ENCODE measurements around the gene BEND7. TPM values are rescaled to one million over a fixed set of nuclear protein-coding genes. Genes with fewer than 3 reads are reported as not detected.

Gene BEND7
- total and polyA plus RNA-seq, 2 donors (not counting 3 experiments of a cell fraction or from before 2014, with no cell fraction given) = 7.3 to 31.7 TPM

GRCh38 chr10:13395540-13395939 is 133.3 kb downstream of the BEND7 start:
- Histone ChIP-seq H3K9me1 (replicated peaks; ENCODE audit: control insufficient read depth, extremely low read depth, insufficient read depth, low read length) (no peaks in the 10 kb centered on the region), H3K79me2 (ENCODE audit: control insufficient read depth, insufficient read depth, low read length) (no peaks in the 10 kb centered on the region), H3K4me2 (ENCODE audit: insufficient read depth, low read length) (no peak overlapping the region), H3K9ac (replicated peaks; ENCODE audit: extremely low read depth, insufficient read depth, low read length) (no peak overlapping the region), H3K4me3 (replicated peaks in 1 of 3; ENCODE audit: insufficient read depth in 1 of 3, low read depth in 1 of 3, low read length in 3 of 3) (no peak overlapping the region), H2AFZ (ENCODE audit: low read depth, low read length) (no peak overlapping the region), H3K4me1 (ENCODE audit: control insufficient read depth, extremely low read depth, insufficient read depth, low read length) (peaks cover 2% of the 10 kb centered on the region), H3K27me3 (ENCODE audit: control insufficient read depth in 2 of 2, insufficient read depth in 2 of 2, low read length in 2 of 2) (peaks cover 7 to 10% of the 10 kb centered on the region in 2 experiments), H3K27ac (ENCODE audit: insufficient read depth, low read depth, low read length) (no peak overlapping the region), H4K20me1 (replicated peaks; ENCODE audit: control insufficient read depth, extremely low read depth, insufficient read depth, low read length) (no peaks in the 10 kb centered on the region), H3K36me3 (ENCODE audit: control insufficient read depth in 2 of 2, extremely low read depth in 1 of 2, insufficient read depth in 2 of 2, low read length in 2 of 2) (no peaks in the 10 kb centered on the region), H3K9me3 (replicated peaks; ENCODE audit: control insufficient read depth, insufficient read depth, low read length) (no peaks in the 10 kb centered on the region)
- dilution Hi-C loops (cut with MboI; ENCODE audit: extremely low pct_ligation_motif_present, low sequenced_read_pairs) = no loop called here
- DNase-seq (ENCODE audit: low read depth, low spot score) (no peak), FAIRE-seq (no peak)
- no TSS peak for BruUV-seq (replicated peaks)
- ChIA-PET CTCF (no interaction called here), POLR2A (no interaction called here)
- intact Hi-C loops (cut with micrococcal nuclease) = no loop called here
- no peak for TF ChIP-seq POLR2AphosphoS5 (IDR thresholded peaks at IDR 0.05; ENCODE audit: insufficient read depth, low read depth, low read length)
- no peak for TF ChIP-seq POLR2A (IDR thresholded peaks at IDR 0.05; ENCODE audit: low read depth, low read length)
- no peak for TF ChIP-seq MYC (IDR thresholded peaks at IDR 0.05; ENCODE audit: low read depth, low read length)
- TF ChIP-seq CTCF (IDR thresholded peaks at IDR 0.05; ENCODE audit: extremely low read depth in 1 of 2, insufficient read depth in 1 of 2, low read depth in 1 of 2, low read length in 2 of 2) = no peak
- TF ChIP-seq FOS (IDR thresholded peaks at IDR 0.05; ENCODE audit: borderline replicate concordance, insufficient read depth, low read length) = no peak
- TF ChIP-seq MAX (IDR thresholded peaks at IDR 0.05; ENCODE audit: insufficient read depth, insufficient read length) = no peak
- TF ChIP-seq GATA2 (IDR thresholded peaks at IDR 0.05; ENCODE audit: insufficient read depth, insufficient read length, low read depth, low read length) = no peak
- no peak for TF ChIP-seq JUN (IDR thresholded peaks at IDR 0.05; ENCODE audit: borderline replicate concordance, insufficient read depth, insufficient read length, low read depth)
- no peak for TF ChIP-seq EZH2 (IDR thresholded peaks at IDR 0.05; ENCODE audit: borderline replicate concordance, low read depth, low read length, severe bottlenecking)
